ENCODE results near the gene GPAT3. TPM values are rescaled to one million over a fixed set of nuclear protein-coding genes. Genes with fewer than 3 reads are reported as not detected.

The GPAT3 gene
- polyA plus RNA-seq (2013, experiment 1 of 2) = 0.13 TPM
- polyA plus RNA-seq (2013, experiment 2 of 2) = 0.06 TPM

- Histone ChIP-seq H3K9ac (ENCODE audit: low read depth, low read length, poor library complexity) (peak within 1 kb of the TSS; percentile 33), H3K4me3 (ENCODE audit: low read length in 2 of 2) (peak within 1 kb of the TSS; percentile 36 to 79), H3K9me3 (replicated peaks in 1 of 2; ENCODE audit: control insufficient read depth in 2 of 2, insufficient read depth in 1 of 2, low read depth in 1 of 2, low read length in 2 of 2) (no peaks in the 10 kb centered on the region), H3K36me3 (replicated peaks in 1 of 2; ENCODE audit: control insufficient read depth in 2 of 2, insufficient read depth in 2 of 2, low read length in 2 of 2) (no peaks in the 10 kb centered on the region), H2AFZ (ENCODE audit: low read length) (peak within 1 kb of the TSS; percentile 92), H2AK5ac (ENCODE audit: low read depth, low read length) (no peak within 1 kb of the TSS), H2BK120ac (ENCODE audit: low read depth, low read length) (no peak within 1 kb of the TSS), H3K4me1 (ENCODE audit: control insufficient read depth in 2 of 2, insufficient read depth in 1 of 2, low read depth in 1 of 2, low read length in 2 of 2) (peaks cover 4 to 14% of the 10 kb centered on the region in 2 donors), H2BK15ac (ENCODE audit: low read length) (no peak within 1 kb of the TSS), H3K79me1 (ENCODE audit: low read depth, low read length) (no peaks in the 10 kb centered on the region), H2BK5ac (ENCODE audit: low read length) (no peak within 1 kb of the TSS), H2BK12ac (ENCODE audit: low read length) (no peak within 1 kb of the TSS), H3K18ac (ENCODE audit: low read length) (peak within 1 kb of the TSS; percentile 54), H3K4me2 (ENCODE audit: insufficient read depth, low read length, poor library complexity, severe bottlenecking) (peak within 1 kb of the TSS; percentile 82), H3K14ac (ENCODE audit: low read length) (no peak within 1 kb of the TSS), H4K8ac (ENCODE audit: low read depth, low read length) (no peak within 1 kb of the TSS), H3K27ac (replicated peaks; ENCODE audit: low read length) (no peak within 1 kb of the TSS), H3K27me3 (ENCODE audit: control insufficient read depth in 3 of 3, insufficient read depth in 3 of 3, low read depth in 1 of 3, low read length in 3 of 3) (peaks cover 9 to 74% (median 47%) of the 10 kb centered on the region in 3 experiments), H4K91ac (ENCODE audit: low read depth, low read length, poor library complexity) (no peak within 1 kb of the TSS), H3K4ac (ENCODE audit: low read length) (no peak within 1 kb of the TSS), H3K23ac (ENCODE audit: low read depth, low read length, poor library complexity) (peak within 1 kb of the TSS; percentile 74)
- DNase-seq (ENCODE audit: low spot score) = peak; percentile 32
- WGBS, 2 donors (ENCODE audit: extremely low coverage in 2 of 2, insufficient read length in 2 of 2, insufficient replicate concordance in 1 of 2) = no CpG with 5 or more reads among the region's 63 CpGs
These were observed at the start of gene GPAT3 for GRCh38 chr4:83535520-83536361. TSS of gene GPAT3 (plus strand) at chr4:83536108. CDS start at chr4:83536623, 515 bp downstream.

GRCh38 chr4:83486457-83487129 lies 49.3 kb upstream of the GPAT3 start:
- no peak for DNase-seq (ENCODE audit: low spot score)
- no peaks in the 10 kb centered on the region for H3K27me3 ChIP-seq (ENCODE audit: control insufficient read depth in 3 of 3, insufficient read depth in 3 of 3, low read depth in 1 of 3, low read length in 3 of 3)
- H3K9ac ChIP-seq (ENCODE audit: low read depth, low read length, poor library complexity) = no peak overlapping the region
- H3K23ac ChIP-seq (ENCODE audit: low read depth, low read length, poor library complexity) = no peak overlapping the region
- H3K36me3 ChIP-seq (replicated peaks in 1 of 2; ENCODE audit: control insufficient read depth in 2 of 2, insufficient read depth in 2 of 2, low read length in 2 of 2) = peaks cover 0 to 6% of the 10 kb centered on the region in 2 donors
- no peak overlapping the region for H4K8ac ChIP-seq (ENCODE audit: low read depth, low read length)
- no peak overlapping the region for H3K4me3 ChIP-seq (ENCODE audit: low read length in 2 of 2)
- H3K79me1 ChIP-seq (ENCODE audit: low read depth, low read length) = peaks cover 3% of the 10 kb centered on the region
- H3K18ac ChIP-seq (ENCODE audit: low read length) = no peak overlapping the region
- no peak overlapping the region for H3K27ac ChIP-seq (replicated peaks; ENCODE audit: low read length)
- no peak overlapping the region for H4K91ac ChIP-seq (ENCODE audit: low read depth, low read length, poor library complexity)
- H3K4ac ChIP-seq (ENCODE audit: low read length) = no peak overlapping the region
- H2BK12ac ChIP-seq (ENCODE audit: low read length) = no peak overlapping the region
- H2AK5ac ChIP-seq (ENCODE audit: low read depth, low read length) = no peak overlapping the region
- H3K4me2 ChIP-seq (ENCODE audit: insufficient read depth, low read length, poor library complexity, severe bottlenecking) = no peak overlapping the region
- H2BK120ac ChIP-seq (ENCODE audit: low read depth, low read length) = no peak overlapping the region
- H2BK5ac ChIP-seq (ENCODE audit: low read length) = no peak overlapping the region
- no peak overlapping the region for H3K14ac ChIP-seq (ENCODE audit: low read length)
- peaks cover 2 to 3% of the 10 kb centered on the region in 2 donors for H3K4me1 ChIP-seq (ENCODE audit: control insufficient read depth in 2 of 2, insufficient read depth in 1 of 2, low read depth in 1 of 2, low read length in 2 of 2)
- no peak overlapping the region for H2BK15ac ChIP-seq (ENCODE audit: low read length)
- H3K9me3 ChIP-seq (replicated peaks in 1 of 2; ENCODE audit: control insufficient read depth in 2 of 2, insufficient read depth in 1 of 2, low read depth in 1 of 2, low read length in 2 of 2) = no peaks in the 10 kb centered on the region
- WGBS, 2 donors (ENCODE audit: extremely low coverage in 2 of 2, insufficient read length in 2 of 2, insufficient replicate concordance in 1 of 2) = no CpG with 5 or more reads among the region's 3 CpGs
- peak overlapping the region; percentile 37 for H2AFZ ChIP-seq (ENCODE audit: low read length)

GRCh38 chr4:83489711-83490326 lies 46.1 kb upstream of the GPAT3 start:
- H3K14ac ChIP-seq (ENCODE audit: low read length) = no peak overlapping the region
- no peaks in the 10 kb centered on the region for H3K36me3 ChIP-seq (replicated peaks in 1 of 2; ENCODE audit: control insufficient read depth in 2 of 2, insufficient read depth in 2 of 2, low read length in 2 of 2)
- no peak overlapping the region for H2BK5ac ChIP-seq (ENCODE audit: low read length)
- H2AFZ ChIP-seq (ENCODE audit: low read length) = no peak overlapping the region
- no peak overlapping the region for H3K27ac ChIP-seq (replicated peaks; ENCODE audit: low read length)
- H2BK15ac ChIP-seq (ENCODE audit: low read length) = no peak overlapping the region
- H3K4me1 ChIP-seq (ENCODE audit: control insufficient read depth in 2 of 2, insufficient read depth in 1 of 2, low read depth in 1 of 2, low read length in 2 of 2) = peaks cover 0 to 3% of the 10 kb centered on the region in 2 donors
- no peak overlapping the region for H4K8ac ChIP-seq (ENCODE audit: low read depth, low read length)
- H3K4me2 ChIP-seq (ENCODE audit: insufficient read depth, low read length, poor library complexity, severe bottlenecking) = no peak overlapping the region
- no peak overlapping the region for H2BK12ac ChIP-seq (ENCODE audit: low read length)
- H3K4ac ChIP-seq (ENCODE audit: low read length) = no peak overlapping the region
- H2BK120ac ChIP-seq (ENCODE audit: low read depth, low read length) = no peak overlapping the region
- no peak overlapping the region for H4K91ac ChIP-seq (ENCODE audit: low read depth, low read length, poor library complexity)
- H3K4me3 ChIP-seq (ENCODE audit: low read length in 2 of 2) = no peak overlapping the region
- no peak overlapping the region for H3K9ac ChIP-seq (ENCODE audit: low read depth, low read length, poor library complexity)
- no peak for DNase-seq (ENCODE audit: low spot score)
- no peak overlapping the region for H3K18ac ChIP-seq (ENCODE audit: low read length)
- peaks cover under 1% of the 10 kb centered on the region for H3K79me1 ChIP-seq (ENCODE audit: low read depth, low read length)
- no peak overlapping the region for H2AK5ac ChIP-seq (ENCODE audit: low read depth, low read length)
- no peak overlapping the region for H3K23ac ChIP-seq (ENCODE audit: low read depth, low read length, poor library complexity)
- WGBS, 2 donors (ENCODE audit: extremely low coverage in 2 of 2, insufficient read length in 2 of 2, insufficient replicate concordance in 1 of 2) = no CpG with 5 or more reads among the region's 1 CpG
- H3K27me3 ChIP-seq (ENCODE audit: control insufficient read depth in 3 of 3, insufficient read depth in 3 of 3, low read depth in 1 of 3, low read length in 3 of 3) = no peaks in the 10 kb centered on the region
- H3K9me3 ChIP-seq (replicated peaks in 1 of 2; ENCODE audit: control insufficient read depth in 2 of 2, insufficient read depth in 1 of 2, low read depth in 1 of 2, low read length in 2 of 2) = no peaks in the 10 kb centered on the region
